Measurements from ENCODE around the gene IFNL4.
"Not testable (repeated sequence)": the region's sequence is repeated elsewhere in the genome, so short reads cannot be mapped to it uniquely, and the experiment has no call there.

The IFNL4 gene

DNA sequence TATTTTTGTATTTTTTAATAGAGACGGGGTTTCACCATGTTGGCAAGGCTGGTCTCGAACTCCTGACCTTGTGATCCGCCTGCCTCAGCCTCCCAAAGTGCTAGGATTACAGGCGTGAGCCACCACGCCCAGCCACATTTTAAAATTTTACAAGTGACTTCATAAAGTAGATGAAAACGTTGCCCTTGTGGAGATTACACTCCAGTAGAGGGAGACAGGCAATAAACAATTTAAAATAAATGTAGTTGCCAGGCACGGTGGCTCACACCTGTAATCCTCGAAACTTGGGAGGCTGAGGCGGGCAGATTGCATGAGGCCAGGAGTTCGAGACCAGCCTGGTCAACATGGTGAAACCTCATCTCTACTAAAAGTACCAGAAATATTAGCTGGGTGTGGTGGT lies 29.5 kb downstream of the IFNL4 start:
- DNase-seq (ENCODE audit: low read depth) = not testable (repeated sequence)

DNA sequence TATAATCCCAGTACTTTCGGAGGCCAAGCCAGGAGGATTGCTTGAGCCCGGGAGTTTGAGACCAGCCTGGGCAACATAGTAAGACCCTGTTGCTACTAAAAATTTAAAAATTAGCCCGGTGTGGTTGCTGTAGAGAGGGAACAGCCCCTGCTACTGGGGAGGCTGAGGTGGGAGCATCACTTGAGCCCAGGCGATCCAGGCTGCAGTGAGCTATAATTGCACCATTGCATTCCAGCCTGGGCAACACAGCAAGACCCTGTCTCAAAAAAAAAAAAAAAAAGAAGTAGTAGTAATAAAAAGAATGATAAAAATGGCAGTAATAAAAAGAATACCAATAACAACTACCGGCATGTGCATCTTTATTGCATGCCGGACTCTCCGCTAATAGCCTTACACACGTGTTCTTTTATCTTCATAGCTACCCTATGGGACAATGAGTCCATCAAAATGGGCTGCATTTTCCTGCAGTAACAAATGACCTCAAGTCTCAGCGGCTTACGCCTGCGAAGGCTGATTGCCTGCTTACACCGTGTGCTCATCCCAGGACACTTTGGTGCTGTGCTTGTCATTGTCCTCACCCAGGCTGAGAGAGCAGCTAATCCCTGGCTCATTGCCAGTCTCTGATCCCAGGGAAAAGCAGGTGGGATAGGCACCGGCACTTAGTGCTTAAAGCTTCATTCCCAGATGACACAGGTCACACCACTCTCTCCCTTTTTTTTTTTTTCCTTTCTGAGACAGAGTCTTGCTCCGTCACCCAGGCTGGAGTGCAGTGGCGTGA lies 30.2 kb downstream of the IFNL4 start:
- no peak for DNase-seq (ENCODE audit: low read depth)

DNA sequence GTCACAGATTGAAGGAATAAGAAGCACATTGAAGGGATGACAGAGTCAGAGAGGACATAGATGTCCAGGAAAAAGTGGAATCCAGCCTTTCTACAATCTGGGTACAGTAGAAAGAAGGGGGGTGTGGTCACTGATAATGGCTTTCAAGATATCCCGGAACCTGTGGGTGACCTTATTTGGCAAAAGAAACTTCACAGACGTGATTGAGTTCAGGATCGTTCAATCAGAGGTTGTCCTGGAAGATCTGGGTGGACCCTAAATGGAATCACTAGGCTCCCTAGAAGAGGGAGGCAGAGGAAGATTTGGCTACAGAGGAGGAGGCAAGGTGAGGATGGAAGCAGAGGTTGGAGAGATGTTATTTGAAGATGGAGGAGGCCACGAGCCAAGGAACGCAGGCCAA lies 31.6 kb downstream of the IFNL4 start:
- no peak for DNase-seq (ENCODE audit: low read depth)

DNA sequence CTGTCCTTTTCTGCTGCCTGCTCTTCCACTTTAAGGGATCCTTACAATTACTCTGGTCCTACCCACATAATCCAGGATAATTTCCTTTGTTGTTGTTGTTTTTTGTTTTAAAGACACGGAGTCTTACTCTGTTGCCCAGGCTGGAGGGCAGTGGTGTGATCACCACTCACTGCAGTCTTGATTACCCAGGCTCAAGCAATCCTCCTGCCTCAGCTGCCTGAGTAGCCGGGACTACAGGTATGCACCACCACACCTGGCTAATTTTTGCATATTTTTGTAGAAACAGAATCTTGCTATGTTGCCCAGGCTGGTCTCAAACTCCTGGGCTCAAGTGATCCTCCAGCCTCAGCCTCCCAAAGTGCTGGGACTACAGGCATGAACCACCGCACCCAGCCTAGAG lies 33.3 kb downstream of the IFNL4 start:
- not testable (repeated sequence) for DNase-seq (ENCODE audit: low read depth)

DNA sequence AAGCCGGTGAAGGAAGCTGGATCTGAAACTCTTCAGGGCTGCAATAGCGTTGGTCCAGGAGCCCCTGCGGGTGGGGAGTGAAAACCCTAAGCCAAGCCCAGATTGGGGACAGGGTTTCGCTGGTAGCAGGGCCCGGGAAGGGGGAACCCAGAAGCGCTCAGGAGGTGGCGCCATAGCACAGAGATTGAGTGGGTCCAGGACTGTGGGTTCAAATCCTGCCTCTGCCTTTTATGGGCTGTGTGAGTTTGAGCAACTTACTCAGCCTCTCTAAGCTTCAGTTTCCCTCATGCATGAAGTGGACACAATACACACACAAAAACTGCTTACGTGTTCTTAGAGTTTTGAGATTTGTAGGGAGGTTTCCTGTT lies 36.3 kb downstream of the IFNL4 start:
- peak; percentile 58 for DNase-seq (ENCODE audit: low read depth)

DNA sequence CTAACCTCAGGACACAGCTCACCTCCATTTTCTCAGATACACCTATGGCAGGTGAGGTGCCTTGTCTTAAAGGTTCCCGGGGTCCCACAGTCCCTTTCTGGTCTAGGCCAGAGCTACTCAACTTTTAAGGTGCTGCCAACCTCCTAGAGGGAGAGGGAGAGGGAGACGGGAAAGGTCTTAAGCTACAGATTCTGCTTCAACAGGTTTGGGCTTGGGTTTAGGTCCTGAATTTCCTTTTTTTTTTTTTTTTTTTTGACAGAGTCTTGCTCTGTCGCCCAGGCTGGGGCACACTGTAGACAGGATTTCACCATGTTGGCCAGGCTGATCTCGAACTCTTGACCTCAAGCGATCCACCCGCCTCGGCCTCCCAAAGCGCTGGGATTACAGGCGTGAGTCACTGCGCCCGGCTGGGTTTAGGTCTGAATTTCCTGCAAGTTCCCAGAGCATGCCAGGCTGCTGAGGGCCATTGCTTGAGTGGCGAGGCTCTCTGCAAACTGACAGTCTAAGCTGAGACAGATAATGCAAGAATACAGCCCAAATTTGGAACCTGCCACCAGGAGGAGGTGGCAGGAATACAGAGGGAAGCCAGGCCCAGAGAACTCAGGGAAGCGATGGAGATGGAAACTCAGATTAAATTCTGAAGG lies 36.8 kb downstream of the IFNL4 start:
- no peak for DNase-seq (ENCODE audit: low read depth)

DNA sequence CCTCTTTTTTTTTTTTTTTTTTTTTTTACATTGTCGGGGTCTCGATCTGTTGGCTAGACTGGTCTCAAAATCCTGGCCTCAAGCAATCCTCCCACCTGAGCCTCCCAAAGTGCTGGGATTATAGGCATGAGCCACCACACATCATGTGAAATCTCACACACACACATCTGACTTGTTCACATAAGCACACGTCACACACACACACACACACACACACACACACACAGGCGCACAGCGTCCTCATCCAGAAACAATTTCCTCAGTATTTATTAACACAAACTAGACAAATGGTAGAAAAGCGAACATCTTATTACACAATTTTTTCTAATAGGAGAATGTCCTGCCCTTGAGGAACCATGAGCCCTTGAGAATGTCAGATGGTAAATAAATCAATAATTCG lies 39.5 kb downstream of the IFNL4 start:
- DNase-seq (ENCODE audit: low read depth) = no peak

DNA sequence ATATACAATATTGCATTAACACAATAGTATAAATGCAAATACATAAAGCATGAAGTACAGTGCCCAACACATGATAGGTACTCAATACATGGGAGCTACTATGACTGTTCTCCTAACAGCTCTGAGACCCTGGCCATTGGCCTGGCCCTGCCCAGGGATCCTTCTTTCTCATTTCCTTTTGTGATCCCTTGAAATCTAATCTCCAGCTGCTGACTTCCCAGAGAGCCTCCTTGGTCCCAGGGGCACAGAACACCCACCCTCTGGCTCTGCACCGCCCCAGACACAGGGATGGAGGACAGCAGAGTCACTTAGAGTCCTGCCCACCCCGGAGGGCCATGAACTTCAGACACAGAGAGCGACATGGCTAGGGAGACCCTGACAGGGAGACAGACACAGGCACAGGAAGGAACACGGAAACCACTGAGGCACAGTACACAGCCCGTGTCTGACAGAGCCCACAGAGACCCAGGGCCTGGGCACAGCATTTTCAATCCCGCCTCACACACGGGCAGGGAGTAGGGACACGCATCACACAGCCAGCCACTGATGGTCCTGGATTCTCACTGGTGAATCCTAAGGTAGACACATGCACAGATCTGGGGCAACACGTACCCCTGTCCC lies 40.4 kb downstream of the IFNL4 start:
- DNase-seq (ENCODE audit: low read depth) = no peak

DNA sequence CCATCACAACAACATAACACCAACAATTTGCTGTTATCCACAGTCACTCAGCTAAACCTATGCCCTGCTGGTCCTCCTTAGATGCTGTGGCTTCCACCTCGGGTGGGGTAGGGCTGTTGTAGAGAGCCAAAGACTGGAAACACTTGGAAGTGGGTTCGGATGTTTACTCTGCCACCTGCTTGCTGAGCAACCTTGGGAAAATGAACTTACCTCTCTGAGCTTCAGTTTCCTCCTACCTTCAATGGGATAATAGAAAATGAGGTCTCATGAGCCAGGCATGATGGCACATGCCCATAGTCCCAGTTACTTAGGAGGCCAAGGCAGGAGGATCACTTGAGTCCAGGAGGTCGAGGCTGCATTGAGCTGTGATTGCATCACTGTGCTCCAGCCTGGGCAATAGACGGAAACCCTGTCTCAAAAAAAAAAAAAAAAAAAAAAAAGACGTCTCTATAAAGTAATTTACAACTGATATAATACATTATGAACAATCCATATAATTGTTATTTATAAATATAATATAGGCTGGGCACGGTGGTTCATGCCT lies 41.3 kb downstream of the IFNL4 start:
- no peak for DNase-seq (ENCODE audit: low read depth)

DNA sequence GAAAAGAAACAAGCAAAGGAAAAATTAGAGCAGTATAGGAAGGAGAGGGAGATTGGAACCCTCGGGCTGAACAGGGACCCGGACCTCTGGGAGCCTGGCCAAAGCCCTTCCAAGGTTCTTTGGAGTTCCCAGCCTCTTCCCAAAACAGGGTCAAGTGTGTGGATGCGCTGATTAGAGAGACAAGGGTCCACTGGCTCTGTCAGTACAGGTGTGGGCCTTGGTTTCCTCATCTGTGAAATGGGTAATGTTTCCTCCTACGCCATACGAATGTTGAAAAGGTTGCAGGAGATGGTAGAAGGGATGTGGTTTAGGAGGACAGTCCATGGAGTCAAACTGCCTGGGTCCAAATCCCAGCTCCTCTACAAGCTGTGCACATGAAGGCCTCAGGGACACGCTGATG lies 42.5 kb downstream of the IFNL4 start:
- DNase-seq (ENCODE audit: low read depth) = no peak

DNA sequence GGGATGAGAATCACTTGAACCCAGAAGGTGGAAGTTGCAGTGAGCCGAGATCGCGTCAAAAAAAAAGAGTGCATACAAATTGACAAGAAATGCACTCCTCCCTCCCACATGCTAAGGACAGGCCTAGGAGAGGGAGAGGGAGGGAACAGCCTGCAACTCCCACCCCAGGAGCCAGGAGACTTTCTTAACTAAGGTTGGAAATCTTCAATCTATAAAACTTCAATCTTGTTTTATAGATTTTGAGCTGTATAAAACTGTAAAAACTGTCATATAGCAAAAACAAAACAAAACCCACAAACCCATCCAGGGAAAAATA lies 43.2 kb downstream of the IFNL4 start:
- no peak for DNase-seq (ENCODE audit: low read depth)

DNA sequence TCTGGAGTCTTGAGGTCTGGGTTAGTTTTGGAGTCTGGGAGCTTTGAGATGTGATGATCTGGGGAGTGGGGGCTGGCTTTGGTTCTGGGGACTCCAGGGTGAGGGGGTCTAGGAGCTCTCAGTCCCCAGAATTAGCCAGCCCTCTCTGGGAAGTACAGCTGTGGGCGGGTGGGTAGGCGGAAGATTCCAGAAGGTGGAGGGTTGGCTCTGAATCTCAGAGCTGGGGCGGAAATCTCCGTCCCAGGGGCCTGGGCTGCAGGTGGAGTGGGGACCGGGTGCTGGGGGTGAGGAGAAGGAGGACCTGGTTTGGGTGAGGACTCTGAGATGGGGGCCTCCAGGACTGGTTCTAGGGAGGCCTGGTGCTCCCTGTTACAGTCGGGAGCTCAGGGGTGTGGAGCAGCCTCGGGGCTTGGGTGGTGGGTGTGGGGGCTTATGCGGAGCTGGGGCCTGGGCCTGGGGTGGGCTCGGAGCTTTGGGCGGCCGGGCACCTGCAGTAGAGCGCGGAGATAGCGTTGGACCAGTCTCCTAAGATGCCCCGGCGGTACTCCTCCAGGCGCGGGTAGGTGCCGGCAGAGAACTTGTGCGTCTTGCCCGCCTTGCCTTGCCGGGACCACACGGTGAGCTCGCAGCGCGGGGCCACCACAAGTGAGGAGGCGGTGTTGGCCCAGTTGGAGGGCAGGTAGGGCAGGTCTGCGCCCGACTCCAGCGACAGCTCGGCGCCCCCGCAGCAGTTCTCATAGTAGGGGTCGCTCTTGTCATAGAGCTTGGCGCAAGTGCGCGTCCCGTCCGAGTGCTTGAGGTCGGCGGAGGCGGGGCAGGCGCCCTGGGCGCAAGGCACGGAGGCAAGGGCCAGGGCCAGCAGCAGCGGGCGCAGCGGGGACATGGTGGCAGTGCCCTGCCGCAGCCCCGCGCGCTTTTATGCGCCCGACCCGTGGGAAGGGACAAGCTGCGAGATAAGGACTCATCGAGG lies 45.0 kb downstream of the IFNL4 start, which contains the start of gene SYCN:
Gene SYCN (minus strand): TSS at position 892 of the 970 bp plus-strand sequence. CDS start 9 bp downstream, at position 883.
- no peak for DNase-seq (ENCODE audit: low read depth)

DNA sequence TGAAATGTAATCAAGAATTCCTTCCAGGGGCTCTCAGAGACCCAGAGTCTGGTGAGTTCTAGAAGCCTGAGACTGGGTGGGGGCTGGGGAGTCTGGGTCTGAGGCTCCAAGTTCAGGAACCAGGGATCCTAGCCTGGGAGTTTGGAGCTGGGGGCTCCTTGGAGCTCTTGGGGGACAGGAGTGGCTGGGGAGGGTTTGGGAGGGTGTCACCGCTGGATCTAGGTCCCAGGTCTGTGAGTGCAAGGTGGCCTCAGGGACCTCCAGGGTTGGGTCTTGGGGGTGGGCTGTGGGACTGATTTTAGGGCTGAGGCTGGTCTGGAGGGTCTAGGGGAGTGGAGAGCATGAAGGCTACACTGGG lies 45.7 kb downstream of the IFNL4 start:
- DNase-seq (ENCODE audit: low read depth) = no peak

DNA sequence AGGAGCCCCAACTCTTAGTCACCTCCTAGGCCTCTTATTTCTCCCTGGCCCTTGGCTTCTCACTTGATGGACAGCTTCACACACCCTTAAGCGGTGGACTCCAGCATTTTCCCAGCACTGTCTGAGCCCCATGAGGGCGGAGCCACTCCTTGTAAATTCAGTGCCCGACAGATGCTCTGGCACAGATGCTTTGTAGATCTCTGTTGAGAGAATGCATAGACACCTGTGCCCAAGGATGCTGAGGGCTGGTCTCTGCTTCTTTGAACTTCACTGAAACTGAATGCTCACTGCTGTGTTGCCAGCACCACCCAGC lies 47.9 kb downstream of the IFNL4 start:
- no peak for DNase-seq (ENCODE audit: low read depth)

DNA sequence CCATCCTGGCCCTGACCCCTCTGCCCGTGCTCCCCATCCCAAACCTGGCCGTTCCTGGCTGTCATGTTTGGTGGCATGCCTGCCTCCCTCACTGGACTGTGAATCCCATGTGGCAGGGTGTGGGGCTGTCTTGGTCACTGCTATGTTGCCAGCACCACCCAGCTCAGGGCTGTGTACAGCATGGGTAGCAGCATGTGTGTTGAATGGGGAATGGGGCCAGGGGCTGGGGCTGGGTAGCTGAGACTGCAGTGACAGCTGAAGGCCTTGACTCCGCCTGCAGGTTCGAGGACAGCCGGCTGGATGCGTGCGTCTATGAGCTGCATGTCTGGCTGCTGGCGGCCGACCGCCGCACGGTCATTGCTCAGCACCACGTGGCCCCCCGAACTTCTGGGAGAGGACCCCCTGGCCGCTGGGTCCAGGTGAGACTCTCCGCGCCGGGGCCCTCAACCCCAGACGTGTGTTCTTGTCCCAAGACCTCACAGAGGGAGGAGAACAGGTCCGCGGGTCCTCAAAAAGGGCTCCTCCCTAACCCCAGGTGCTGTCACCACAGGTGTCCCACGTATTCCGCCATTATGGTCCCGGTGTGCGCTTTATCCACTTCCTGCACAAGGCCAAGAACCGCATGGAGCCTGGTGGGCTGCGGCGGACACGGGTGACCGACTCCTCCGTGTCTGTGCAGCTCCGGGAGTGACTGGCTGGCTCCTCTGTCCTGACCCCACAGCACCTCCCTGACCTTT lies 48.4 kb downstream of the IFNL4 start:
- DNase-seq (ENCODE audit: low read depth) = no peak

DNA sequence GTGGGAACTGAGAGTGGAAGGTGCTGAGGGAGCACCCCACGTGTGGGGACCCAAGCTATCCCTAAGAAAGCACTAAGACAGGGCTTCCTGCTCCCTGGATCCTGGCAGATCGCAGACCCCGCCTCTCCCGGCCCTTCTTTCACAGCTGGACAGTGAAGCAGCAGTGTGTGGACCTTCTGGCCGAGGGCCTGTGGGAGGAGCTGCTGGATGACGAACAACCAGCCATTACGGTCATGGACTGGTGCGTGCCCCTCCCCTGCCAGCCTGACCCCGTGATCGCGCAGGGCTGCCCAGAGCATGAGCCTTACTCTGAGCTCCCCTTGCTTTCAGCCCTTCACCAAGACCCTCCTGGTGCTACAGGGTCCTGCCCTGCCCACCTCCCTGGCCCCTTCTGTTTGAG lies 49.6 kb downstream of the IFNL4 start:
- DNase-seq (ENCODE audit: low read depth) = no peak

DNA sequence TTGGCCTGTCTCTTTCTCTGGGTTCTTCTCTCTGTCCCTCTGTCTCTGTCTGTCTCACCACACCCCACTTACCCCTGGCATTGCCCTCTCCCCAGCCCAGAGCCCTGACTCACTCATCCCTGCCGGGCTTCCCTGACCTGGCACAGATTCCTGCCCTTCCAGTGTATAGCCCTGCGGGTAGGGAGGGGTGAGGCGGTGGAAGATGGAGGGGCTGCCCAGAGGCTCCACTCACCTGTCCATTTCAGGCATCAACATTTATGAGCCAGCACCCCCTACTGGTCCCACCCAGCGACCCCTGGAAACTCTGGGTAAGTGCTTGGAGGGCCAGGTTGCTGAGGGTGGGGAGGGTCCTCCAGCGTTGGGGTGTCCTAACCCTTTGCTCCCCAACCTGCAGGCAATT lies 50.8 kb downstream of the IFNL4 start:
- DNase-seq (ENCODE audit: low read depth) = no peak

DNA sequence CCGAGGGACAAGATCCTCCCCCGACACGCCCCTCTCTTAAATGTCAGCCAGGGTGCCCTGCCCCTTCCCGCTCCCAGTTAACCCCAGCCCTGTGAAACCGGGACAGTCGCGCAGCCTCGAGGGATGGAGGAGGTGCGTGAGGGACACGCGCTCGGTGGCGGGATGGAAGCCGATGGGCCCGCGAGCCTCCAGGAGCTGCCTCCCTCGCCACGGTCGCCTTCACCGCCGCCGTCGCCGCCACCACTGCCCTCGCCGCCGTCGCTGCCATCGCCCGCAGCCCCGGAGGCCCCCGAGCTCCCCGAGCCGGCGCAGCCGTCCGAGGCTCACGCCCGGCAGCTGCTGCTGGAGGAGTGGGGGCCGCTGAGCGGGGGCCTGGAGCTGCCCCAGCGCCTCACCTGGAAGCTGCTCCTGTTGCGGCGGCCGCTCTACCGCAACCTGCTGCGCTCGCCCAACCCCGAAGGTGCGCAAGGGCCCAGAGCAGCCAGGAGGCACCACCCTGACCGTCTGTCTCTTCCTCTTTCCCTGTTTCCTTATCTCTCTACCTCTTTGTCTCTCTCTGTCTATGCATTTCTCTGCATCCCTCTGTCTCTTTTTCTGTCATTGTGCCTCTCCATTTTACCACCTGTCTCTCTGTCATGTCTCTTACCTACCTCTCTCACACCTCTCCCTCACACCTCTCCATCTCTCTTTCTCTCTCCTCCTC lies 51.6 kb downstream of the IFNL4 start, which contains the start of gene NCCRP1:
Gene NCCRP1 (plus strand): TSS at position 105 of the 703 bp plus-strand sequence. CDS start 19 bp downstream, at position 124.
- no peak for DNase-seq (ENCODE audit: low read depth)

DNA sequence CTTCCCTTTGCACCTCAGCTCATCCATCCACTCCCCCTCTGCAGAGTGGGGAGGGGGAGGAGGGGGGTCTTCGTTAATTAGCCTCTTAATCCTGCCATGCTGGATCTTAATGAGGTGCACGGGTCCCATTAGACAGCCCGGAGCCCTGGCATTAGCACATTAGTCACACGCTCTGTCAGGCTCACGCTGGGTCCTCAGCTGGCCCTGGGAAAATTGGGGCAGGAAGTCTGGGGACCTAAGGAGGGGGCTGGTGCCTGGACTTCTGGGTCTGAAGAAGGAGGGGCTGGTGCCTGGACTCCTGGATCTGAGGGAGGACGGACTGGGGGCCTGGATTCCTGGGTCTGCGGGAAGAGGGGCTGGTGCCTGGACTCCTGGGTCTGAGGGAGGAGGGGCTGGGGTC lies 52.3 kb downstream of the IFNL4 start:
- no peak for DNase-seq (ENCODE audit: low read depth)

Data from activated T-cell treated with anti-CD3 and anti-CD28 coated beads for 48 hours (primary cell).